ENCODE measurements around the gene VAPB.
"Not testable (repeated sequence)": the region's sequence is repeated elsewhere in the genome, so short reads cannot be mapped to it uniquely, and the experiment has no call there.

Gene VAPB

GRCh38 chr20:58362970-58363369 is 26.1 kb upstream of the VAPB start:
- no peak overlapping the region for H3K9ac ChIP-seq (ENCODE audit: low read depth, low read length)
- H3K4me3 ChIP-seq (ENCODE audit: low read depth, low read length) = no peak overlapping the region
- no peaks in the 10 kb centered on the region for H3K9me3 ChIP-seq (ENCODE audit: control insufficient read depth, insufficient read depth, low read length)
- H3K27me3 ChIP-seq (ENCODE audit: control insufficient read depth, insufficient read depth, low read length) = no peaks in the 10 kb centered on the region
- H3K4me1 ChIP-seq (ENCODE audit: control insufficient read depth, insufficient read depth, low read length) = no peaks in the 10 kb centered on the region
- H3K36me3 ChIP-seq (ENCODE audit: control insufficient read depth, insufficient read depth, low read length) = no peaks in the 10 kb centered on the region

DNA sequence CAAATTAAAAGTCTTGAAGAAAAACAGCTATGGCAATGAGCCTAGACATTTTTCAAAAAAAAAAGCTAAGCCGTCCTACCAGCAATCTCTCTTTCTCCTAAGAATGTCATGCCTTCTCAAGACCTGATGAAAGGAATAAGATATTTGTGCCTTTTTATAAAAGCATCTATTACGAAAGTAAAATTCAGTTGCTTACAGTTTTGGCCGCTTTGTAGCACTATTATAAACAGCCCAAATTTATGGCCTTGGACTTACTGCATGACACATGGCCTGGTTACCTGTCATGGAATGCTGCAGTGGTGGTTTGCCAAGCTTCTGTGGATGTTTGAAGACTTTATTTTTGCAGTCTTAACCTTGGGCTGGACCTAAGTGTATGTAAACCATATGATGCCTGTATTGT is 22.2 kb upstream of the VAPB start:
- Histone ChIP-seq H3K9me3 (ENCODE audit: control insufficient read depth, insufficient read depth, low read length) (no peaks in the 10 kb centered on the region), H3K27me3 (ENCODE audit: control insufficient read depth, insufficient read depth, low read length) (no peaks in the 10 kb centered on the region), H3K4me3 (ENCODE audit: low read depth, low read length) (no peak overlapping the region), H3K36me3 (ENCODE audit: control insufficient read depth, insufficient read depth, low read length) (no peaks in the 10 kb centered on the region), H3K9ac (ENCODE audit: low read depth, low read length) (no peak overlapping the region), H3K4me1 (ENCODE audit: control insufficient read depth, insufficient read depth, low read length) (no peaks in the 10 kb centered on the region)

GRCh38 chr20:58372806-58373205 is 16.2 kb upstream of the VAPB start:
- no peaks in the 10 kb centered on the region for H3K27me3 ChIP-seq (ENCODE audit: control insufficient read depth, insufficient read depth, low read length)
- no peak overlapping the region for H3K9ac ChIP-seq (ENCODE audit: low read depth, low read length)
- H3K9me3 ChIP-seq (ENCODE audit: control insufficient read depth, insufficient read depth, low read length) = no peaks in the 10 kb centered on the region
- no peaks in the 10 kb centered on the region for H3K36me3 ChIP-seq (ENCODE audit: control insufficient read depth, insufficient read depth, low read length)
- H3K4me1 ChIP-seq (ENCODE audit: control insufficient read depth, insufficient read depth, low read length) = peaks cover 29% of the 10 kb centered on the region
- no peak overlapping the region for H3K4me3 ChIP-seq (ENCODE audit: low read depth, low read length)

- not testable (repeated sequence) for H3K9ac ChIP-seq (ENCODE audit: low read depth, low read length); H3K4me3 ChIP-seq (ENCODE audit: low read depth, low read length); H3K27me3 ChIP-seq (ENCODE audit: control insufficient read depth, insufficient read depth, low read length); H3K9me3 ChIP-seq (ENCODE audit: control insufficient read depth, insufficient read depth, low read length); H3K36me3 ChIP-seq (ENCODE audit: control insufficient read depth, insufficient read depth, low read length)
- H3K4me1 ChIP-seq (ENCODE audit: control insufficient read depth, insufficient read depth, low read length) = peaks cover 29% of the 10 kb centered on the region
Observed at GRCh38 chr20:58373296-58373695, 15.7 kb upstream of the VAPB start.

DNA sequence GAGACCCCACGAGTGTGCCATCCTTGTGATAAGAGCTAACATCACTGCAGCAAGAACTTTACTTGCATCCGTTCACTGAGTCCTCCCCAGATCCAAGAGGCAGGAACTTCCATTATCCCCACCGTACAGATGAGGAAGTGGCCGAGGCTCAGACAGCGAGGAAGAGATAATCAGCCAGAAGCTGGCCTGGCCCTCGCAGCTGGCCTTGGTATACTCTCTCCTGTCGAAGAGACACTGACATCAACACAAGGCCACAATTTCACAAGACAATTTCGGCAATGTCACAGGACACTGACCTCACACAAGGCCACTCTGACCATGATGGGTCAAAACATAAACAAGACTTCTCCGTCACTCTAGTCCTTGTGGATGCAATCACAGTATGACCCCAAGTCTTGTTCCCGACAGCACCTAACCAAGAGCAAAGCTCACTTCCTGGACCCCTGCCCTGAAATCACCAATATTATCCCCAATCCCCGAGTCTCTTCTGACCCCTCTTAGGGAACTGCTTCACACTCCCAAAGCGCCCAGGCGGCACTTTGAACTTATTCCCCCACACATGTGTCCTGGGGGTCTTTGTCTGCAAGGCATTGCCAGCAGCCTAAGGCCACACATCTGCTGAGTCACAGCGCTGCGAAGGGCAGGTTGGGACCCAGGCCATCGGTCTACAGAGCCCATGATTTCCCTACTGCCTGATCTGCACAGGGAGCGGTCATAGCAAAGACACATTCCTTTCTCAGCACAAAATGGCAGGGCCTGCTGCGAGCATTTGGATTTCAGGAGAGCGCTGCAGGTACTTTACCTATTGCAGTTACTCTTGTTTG is 14.8 kb upstream of the VAPB start:
- peak overlapping the region; percentile 50 for H3K4me3 ChIP-seq (ENCODE audit: low read depth, low read length)
- no peaks in the 10 kb centered on the region for H3K9me3 ChIP-seq (ENCODE audit: control insufficient read depth, insufficient read depth, low read length)
- no peak overlapping the region for H3K9ac ChIP-seq (ENCODE audit: low read depth, low read length)
- peaks cover 29% of the 10 kb centered on the region for H3K4me1 ChIP-seq (ENCODE audit: control insufficient read depth, insufficient read depth, low read length)
- no peaks in the 10 kb centered on the region for H3K36me3 ChIP-seq (ENCODE audit: control insufficient read depth, insufficient read depth, low read length)
- no peaks in the 10 kb centered on the region for H3K27me3 ChIP-seq (ENCODE audit: control insufficient read depth, insufficient read depth, low read length)

DNA sequence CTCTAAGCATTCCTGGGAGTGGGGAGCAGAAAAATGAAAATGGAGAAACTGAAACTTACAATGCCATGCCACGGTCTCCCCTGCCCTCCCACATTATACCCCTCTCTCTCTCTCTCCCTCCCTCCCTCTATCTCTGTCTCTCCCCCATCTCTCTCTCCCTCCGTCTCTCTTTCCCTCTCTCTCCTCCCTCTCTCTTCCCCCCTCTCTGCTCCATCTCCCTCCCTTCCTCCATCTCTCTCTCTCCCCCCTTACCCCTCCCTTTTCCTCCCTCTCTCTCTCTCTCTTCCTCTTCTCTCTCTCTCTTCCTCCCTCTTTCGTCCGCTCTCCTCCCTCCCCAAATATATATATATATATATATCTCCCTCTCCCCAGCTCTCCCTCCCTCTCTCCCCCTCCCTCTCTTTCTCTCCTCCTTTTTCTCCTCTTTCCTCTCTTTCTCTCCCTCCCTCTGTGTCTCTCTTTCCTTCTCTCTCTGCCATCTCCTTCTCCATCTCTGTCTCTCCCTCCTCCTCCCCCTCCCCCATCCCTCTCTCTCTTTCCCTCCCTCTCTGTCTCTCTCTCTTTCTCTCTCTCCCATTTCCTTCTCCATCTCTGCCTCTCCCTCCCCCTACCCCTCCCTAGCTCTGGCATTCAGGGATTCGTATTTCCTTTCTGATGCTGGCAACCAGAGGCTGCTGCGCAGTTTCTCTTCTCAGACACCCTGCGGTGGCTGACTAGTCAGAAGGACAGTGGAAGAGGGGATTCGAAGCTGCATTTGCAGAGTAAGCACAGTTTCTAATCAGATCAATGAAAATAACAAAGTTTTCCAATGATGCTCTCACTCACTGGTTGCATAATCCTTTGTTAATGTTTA is 13.9 kb upstream of the VAPB start:
- H3K27me3 ChIP-seq (ENCODE audit: control insufficient read depth, insufficient read depth, low read length) = no peaks in the 10 kb centered on the region
- H3K9ac ChIP-seq (ENCODE audit: low read depth, low read length) = no peak overlapping the region
- H3K36me3 ChIP-seq (ENCODE audit: control insufficient read depth, insufficient read depth, low read length) = no peaks in the 10 kb centered on the region
- H3K4me1 ChIP-seq (ENCODE audit: control insufficient read depth, insufficient read depth, low read length) = peaks cover 29% of the 10 kb centered on the region
- H3K9me3 ChIP-seq (ENCODE audit: control insufficient read depth, insufficient read depth, low read length) = no peaks in the 10 kb centered on the region
- H3K4me3 ChIP-seq (ENCODE audit: low read depth, low read length) = peak overlapping the region; percentile 50

- Histone ChIP-seq H3K9ac (ENCODE audit: low read depth, low read length) (no peak overlapping the region), H3K36me3 (ENCODE audit: control insufficient read depth, insufficient read depth, low read length) (no peaks in the 10 kb centered on the region), H3K4me1 (ENCODE audit: control insufficient read depth, insufficient read depth, low read length) (peaks cover 29% of the 10 kb centered on the region), H3K9me3 (ENCODE audit: control insufficient read depth, insufficient read depth, low read length) (no peaks in the 10 kb centered on the region), H3K4me3 (ENCODE audit: low read depth, low read length) (peak overlapping the region; percentile 45), H3K27me3 (ENCODE audit: control insufficient read depth, insufficient read depth, low read length) (no peaks in the 10 kb centered on the region)
Observed at GRCh38 chr20:58375759-58376352, 13.2 kb upstream of the VAPB start.

- Histone ChIP-seq H3K9me3 (ENCODE audit: control insufficient read depth, insufficient read depth, low read length) (no peaks in the 10 kb centered on the region), H3K9ac (ENCODE audit: low read depth, low read length) (no peak overlapping the region), H3K4me1 (ENCODE audit: control insufficient read depth, insufficient read depth, low read length) (peaks cover 28% of the 10 kb centered on the region), H3K36me3 (ENCODE audit: control insufficient read depth, insufficient read depth, low read length) (no peaks in the 10 kb centered on the region), H3K4me3 (ENCODE audit: low read depth, low read length) (no peak overlapping the region), H3K27me3 (ENCODE audit: control insufficient read depth, insufficient read depth, low read length) (no peaks in the 10 kb centered on the region)
Observed at GRCh38 chr20:58377017-58377416, 12.0 kb upstream of the VAPB start.

GRCh38 chr20:58377766-58378401 is 11.1 kb upstream of the VAPB start:
- Histone ChIP-seq H3K27me3 (ENCODE audit: control insufficient read depth, insufficient read depth, low read length) (no peaks in the 10 kb centered on the region), H3K9ac (ENCODE audit: low read depth, low read length) (no peak overlapping the region), H3K9me3 (ENCODE audit: control insufficient read depth, insufficient read depth, low read length) (no peaks in the 10 kb centered on the region), H3K4me3 (ENCODE audit: low read depth, low read length) (no peak overlapping the region), H3K4me1 (ENCODE audit: control insufficient read depth, insufficient read depth, low read length) (peaks cover 25% of the 10 kb centered on the region), H3K36me3 (ENCODE audit: control insufficient read depth, insufficient read depth, low read length) (no peaks in the 10 kb centered on the region)

DNA sequence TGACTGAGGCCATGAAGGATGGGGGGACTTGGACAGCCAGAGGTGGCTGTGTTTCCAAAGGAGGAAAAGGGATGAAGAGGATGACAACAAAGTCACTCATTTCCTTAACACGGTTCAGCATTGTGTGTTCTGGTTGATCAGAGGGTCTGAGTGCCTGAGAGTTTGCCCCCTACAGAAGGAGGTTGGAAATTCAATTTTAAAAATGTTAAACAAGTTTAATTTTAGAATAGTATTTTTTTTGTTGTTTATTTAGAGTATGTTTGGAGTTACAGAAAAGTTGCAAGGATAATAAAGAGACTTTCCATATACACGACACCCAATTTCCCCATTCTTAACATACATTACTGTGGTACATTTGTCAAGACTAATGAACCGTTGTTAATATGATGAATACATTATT is 10.3 kb upstream of the VAPB start:
- Histone ChIP-seq H3K9me3 (ENCODE audit: control insufficient read depth, insufficient read depth, low read length) (no peaks in the 10 kb centered on the region), H3K36me3 (ENCODE audit: control insufficient read depth, insufficient read depth, low read length) (no peaks in the 10 kb centered on the region), H3K27me3 (ENCODE audit: control insufficient read depth, insufficient read depth, low read length) (no peaks in the 10 kb centered on the region), H3K4me3 (ENCODE audit: low read depth, low read length) (no peak overlapping the region), H3K4me1 (ENCODE audit: control insufficient read depth, insufficient read depth, low read length) (peaks cover 22% of the 10 kb centered on the region), H3K9ac (ENCODE audit: low read depth, low read length) (no peak overlapping the region)

DNA sequence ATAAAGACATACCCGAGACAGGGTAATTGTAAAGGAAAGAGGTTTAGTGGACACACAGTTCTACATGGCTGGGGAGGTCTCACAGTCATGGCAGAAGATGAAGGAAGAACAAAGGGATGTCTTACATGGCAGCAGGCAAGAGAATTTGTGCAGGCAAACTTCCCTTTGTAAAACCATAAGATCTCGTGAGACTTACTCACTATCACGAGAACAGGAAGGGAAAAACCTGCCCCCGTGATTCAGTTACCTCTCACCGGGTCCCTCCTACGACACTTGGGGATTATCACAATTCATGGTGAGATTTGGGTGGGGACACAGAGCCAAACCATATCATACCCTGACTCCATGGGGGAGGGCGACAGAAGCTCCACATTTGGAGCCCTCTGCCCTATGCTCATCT is 7.4 kb upstream of the VAPB start:
- Histone ChIP-seq H3K4me3 (ENCODE audit: low read depth, low read length) (no peak overlapping the region), H3K27me3 (ENCODE audit: control insufficient read depth, insufficient read depth, low read length) (no peaks in the 10 kb centered on the region), H3K9ac (ENCODE audit: low read depth, low read length) (no peak overlapping the region), H3K9me3 (ENCODE audit: control insufficient read depth, insufficient read depth, low read length) (no peaks in the 10 kb centered on the region), H3K36me3 (ENCODE audit: control insufficient read depth, insufficient read depth, low read length) (no peaks in the 10 kb centered on the region), H3K4me1 (ENCODE audit: control insufficient read depth, insufficient read depth, low read length) (no peaks in the 10 kb centered on the region)
